RPMI8226 (cell line): ENCODE results near the gene ZBTB14.

ENCODE experiments used
- DNase-seq: peaks from one replicate; pipeline ENCODE4 v3.0.0-alpha.2; 2015

The ZBTB14 gene, protein sequence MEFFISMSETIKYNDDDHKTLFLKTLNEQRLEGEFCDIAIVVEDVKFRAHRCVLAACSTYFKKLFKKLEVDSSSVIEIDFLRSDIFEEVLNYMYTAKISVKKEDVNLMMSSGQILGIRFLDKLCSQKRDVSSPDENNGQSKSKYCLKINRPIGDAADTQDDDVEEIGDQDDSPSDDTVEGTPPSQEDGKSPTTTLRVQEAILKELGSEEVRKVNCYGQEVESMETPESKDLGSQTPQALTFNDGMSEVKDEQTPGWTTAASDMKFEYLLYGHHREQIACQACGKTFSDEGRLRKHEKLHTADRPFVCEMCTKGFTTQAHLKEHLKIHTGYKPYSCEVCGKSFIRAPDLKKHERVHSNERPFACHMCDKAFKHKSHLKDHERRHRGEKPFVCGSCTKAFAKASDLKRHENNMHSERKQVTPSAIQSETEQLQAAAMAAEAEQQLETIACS

DNA sequence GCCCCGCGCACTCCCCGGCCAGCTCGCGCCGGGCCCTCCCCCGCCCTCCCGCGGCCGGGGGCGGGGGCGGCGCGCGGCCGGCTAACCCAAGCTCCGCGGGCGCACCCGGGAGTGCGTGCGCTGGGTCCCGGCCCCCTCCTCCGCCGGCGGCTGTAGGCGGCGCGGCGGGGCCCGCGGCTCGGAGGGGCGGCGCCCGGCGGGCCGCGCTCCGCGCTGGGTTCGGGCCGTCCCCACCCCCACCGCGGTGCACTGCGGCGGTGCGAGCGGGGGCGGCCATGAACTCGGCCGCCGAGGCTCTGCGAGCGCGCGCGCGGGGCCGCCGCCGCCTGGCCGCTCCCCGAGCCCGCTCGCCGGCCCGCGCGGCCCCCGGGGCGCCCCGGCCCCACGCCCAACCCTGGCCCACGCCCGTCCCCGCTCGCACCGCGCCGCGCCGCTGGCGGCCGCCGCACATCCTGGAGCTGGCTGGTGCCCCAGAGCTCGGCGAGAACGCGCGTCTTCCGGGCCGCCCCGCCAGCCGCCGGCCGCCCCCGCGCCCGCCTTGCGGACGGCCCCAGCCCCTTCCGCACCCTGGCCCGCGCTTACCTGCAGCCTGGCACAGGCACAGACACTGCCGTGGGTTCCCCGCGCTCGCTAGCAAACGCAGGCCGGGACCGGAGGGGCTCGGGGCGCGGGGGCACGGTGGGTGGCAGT lies at the start of gene ZBTB14:
TSS of gene ZBTB14 (minus strand) at position 496 of the 690 bp plus-strand sequence. CDS start 2,480 bp downstream, outside the sequence.
- peak; percentile 74 for DNase-seq

DNA sequence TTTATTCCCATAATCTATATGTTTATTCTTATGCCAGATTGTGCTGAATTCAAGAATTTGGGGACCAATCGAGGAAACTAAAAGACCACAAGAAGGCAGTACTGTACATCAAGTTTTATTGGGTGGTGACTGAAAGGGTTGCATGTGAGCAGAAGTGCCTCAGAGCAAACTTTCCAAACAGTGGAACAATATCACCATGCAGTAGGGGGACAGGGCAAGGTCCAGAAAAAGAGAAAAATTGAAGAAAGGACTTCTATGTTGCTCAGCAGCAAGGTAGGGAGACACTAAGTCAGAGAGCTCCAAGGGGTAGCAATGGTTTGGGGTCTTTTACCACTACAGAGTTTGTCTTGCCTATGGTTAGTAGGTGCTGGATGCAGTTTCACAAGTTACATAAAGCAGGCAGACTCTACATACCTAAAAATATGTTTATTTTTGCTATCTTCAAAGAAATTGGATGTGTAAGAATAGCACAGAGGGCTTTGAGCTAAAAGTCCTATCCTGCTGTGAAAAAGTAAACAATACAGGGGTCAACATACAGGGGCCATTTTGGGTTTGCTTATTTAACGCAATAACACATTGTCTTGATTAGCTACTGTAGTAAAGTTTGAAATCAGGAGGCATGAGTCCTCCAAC lies 43.8 kb upstream of the ZBTB14 start:
- no peak for DNase-seq

DNA sequence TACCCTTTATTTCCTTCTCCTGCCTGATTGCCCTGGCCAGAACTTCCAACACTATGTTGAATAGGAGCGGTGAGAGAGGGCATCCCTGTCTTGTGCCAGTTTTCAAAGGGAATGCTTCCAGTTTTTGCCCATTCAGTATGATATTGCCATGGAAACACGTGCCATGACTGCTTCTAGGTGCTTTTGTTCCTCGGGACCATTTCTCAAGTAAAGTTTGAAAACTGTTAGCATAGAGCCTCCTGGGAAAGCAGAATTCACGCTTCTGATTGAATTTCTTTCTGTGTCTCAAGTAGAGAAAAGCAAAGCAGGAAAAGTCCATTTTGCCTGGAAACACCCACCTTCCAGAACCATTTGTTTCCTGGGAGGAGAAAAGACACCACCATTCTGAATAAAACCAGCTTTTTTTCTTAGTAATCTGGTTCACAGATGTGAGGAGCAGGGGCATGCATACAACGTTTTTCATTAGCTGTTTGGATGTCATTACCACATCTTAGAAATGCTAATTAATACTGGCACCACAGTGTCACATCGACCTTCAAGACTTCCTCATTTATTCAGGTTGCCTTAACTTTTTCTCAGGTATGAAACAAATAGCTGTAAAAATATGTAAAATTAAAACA lies 39.0 kb upstream of the ZBTB14 start:
- no peak for DNase-seq

DNA sequence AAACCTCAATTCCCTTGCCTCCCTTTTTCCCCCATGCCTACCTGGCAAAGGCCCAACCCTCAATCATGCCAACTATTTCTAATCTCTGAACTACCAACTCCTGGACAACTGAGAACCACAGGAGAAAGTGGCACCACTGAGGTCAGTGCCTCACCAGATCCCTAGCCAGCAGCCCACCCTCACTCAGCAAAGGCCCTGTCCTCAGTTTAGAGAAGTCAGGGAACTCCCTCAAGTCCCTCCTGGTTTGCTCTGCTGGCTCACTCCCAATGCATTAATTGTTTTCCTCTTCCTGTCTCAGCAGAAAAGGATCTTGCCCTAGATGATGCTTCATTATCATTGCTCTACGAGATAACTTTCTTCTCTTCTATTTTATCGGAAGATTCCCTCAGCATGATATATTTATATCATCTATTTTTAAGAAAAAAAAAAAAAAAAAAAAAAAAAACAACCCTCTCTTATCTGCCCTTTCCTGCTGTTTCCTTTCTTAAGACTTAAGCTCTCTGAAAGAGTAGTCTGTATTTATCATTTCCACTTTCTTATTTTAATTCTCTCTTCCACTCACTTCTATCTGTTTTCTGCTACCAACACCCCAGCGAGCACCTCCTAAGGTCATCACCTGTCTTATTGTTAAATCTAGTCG lies 22.7 kb upstream of the ZBTB14 start:
- DNase-seq, result no peak

DNA sequence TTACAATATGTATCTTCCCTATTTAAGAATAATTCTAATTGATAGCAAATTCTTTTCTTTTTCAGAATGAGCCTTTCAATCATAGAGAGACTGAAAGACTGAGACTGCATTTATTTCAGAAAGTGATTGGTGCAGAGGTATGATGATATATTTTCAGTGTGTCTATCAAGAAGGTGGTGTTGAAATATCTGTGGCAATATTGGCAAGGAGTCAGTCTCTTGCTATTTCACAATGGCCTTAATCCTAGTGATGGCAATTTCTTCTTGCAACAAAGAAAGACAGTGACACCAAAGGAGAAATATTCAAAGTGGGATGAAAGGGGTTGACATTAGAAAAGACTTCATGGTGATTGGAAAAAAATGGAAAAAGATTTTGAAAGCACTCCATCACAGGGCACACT lies 21.7 kb upstream of the ZBTB14 start:
- DNase-seq, result no peak

DNA sequence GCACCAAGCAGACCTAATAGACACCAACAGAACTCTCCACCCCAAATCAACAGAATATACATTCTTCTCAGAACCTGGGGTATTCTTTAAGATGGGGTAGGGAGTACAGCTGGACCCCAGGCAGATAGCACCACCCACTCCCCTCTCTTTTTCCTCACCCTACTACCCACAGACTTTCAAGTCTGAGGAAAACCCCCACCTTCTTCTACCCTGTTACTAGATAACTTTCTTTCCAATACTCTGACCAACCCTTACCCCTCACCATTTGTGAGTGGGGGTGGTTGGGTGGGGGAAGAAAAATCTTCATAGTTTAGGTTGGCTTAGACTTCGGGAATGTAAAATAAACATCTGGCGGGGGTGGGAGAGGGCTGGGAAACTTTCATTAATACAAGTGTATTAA lies 20.3 kb upstream of the ZBTB14 start:
- no peak for DNase-seq

DNA sequence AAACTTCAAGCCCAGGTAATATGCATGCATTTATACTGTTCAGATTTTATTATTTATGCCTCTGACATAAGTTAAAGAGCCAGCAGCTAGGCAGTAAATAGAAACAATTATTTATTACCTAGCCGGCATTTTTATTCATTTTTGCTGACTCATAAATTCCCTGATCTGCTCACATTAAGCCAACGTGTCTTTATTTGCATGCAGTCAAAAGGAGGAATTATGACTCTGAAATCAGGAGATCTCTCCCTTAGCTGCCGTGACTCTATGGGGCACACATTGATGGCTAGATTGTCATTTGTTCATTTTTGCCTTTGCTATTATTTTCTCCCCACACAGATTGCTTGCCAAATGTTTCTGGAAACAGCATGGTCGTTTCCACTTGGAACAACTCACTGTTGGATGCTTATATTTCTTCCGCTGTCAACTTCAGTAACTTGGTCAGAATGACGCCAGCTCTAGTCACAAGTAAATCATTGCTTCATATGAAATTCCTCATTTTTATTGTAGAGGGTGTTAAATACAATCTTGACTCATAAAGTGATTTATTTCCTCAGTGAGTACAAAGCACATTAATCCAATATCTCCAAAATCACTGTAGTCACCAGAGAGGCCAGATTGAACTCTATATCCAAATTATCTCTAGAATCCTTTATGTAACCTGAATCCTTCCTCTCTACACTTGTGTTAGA lies 15.9 kb upstream of the ZBTB14 start:
- DNase-seq, result no peak

DNA sequence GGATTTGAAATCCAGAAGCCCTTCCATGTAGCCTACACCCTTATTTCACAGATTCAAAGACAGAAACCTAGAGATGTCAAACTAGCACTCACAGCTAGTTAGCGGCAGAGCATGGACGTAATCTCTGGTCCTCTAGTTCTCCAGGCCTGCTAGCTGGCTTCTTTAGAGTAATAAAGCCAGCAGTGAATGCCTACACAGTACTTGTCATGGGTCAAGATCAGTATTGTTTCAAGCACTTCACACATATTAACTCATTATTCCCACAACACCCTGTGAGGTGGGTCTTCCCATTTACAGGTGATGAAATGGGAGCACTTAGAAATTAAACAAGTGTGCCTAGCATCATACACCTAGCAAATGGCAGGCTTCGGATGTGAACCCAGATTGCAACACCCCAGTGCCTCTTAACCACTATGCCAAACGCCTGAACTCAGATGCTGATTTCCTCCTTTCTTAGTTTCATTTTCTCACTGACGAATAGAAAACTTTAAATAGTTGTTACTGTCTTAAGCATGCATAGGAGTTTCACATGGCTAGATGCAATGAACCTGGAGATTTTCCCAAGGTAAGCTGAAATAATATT lies 14.5 kb upstream of the ZBTB14 start:
- DNase-seq, result peak; percentile 58

DNA sequence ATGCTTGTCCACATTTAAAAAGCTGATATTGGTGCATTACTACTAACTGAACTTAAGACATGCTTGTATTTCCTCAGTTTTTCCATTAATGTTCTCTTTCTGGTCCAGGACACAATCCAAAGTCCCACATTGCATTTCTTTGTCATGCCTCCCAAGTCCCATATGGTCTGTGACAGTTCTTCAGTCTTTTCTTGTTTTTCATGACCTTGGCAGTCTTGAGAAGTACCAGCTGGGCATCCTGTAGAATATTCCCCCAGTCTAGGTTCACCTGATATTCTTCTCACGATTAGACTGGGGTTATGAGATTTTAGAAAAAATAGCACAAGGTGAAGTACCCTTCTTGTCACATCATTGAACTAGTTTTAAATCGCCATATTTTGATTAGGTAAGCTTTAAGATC lies 10.3 kb upstream of the ZBTB14 start:
- DNase-seq, result no peak

DNA sequence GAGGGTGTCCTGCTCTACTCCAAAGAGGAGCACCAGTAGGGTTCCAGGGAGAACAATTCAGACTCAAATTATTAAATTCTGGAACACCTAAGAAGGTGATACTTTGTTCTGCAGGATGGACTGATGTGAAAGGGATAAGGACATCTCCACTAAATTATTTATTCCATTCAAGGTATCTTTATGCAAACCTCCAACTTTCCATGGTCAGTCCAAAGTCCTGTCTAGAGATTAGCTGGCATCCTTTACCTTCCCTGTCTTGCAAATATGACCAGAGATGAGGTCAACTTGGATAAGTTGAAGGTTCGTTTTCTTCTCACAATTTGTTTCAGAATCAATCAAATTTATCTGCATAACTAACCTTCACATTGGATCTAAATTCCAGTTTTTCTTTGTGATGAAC lies 8.7 kb upstream of the ZBTB14 start:
- no peak for DNase-seq

DNA sequence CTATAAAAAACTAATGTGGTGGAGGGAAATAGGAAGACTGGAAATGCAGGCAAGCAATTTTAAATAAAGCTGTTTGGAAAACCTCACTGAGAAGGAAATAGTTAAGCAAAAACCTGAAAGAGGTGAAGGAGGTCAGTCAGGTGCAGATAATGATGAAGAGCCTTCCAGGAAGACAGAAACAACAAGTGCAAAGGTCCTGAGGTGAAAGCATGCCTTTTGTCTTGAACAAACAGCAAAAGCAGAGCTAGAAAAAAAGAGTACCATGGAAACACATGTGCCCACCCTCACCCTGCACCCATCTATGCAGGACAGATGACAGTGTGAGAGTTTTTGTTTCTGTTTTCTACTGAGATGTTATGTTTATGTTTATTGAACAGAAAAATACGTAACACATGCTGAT lies 8.1 kb upstream of the ZBTB14 start:
- no peak for DNase-seq

DNA sequence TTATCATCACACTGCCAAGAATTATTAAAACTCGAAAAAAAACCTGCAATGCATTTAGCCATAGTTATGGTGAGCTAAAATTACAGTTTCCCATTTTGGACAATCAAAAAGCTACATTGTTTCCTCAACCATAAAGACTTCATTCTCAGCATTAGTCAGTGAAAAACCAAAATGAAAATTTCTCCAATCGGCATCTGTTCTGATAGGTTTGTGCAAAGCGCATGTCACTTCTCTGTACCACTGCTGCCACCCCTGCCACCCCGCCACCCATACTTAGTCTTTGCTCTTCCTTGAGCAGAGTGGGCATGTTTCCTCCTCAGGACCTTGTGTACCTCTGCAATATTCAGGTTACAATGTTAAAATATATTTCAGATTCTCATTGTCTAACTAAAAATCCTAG lies 7.1 kb upstream of the ZBTB14 start:
- no peak for DNase-seq

DNA sequence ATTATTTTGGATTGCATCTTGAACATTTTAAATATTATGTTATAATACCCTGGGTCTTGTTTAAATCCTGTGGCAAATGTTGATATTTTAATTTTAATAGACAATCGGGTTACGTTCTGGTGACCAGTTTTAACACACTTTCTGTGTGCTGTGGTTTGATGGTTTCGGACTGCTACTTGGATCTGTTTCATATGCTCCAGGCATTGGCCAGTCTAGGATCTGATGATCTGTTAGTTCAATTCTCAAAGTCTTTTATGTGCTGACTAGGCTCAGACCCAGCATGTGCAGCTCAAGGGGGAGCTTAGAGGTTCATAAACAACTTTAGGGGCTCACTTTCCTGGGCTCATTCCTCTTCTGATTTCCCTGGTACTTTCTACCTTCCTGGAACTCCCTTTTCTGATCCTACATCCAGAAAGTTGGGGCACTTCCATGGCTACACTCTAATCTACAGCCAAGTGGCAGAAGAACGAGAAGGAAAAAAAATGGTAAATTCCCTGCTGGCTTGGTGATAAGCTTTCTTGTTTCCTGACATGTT lies 5.0 kb upstream of the ZBTB14 start:
- no peak for DNase-seq

DNA sequence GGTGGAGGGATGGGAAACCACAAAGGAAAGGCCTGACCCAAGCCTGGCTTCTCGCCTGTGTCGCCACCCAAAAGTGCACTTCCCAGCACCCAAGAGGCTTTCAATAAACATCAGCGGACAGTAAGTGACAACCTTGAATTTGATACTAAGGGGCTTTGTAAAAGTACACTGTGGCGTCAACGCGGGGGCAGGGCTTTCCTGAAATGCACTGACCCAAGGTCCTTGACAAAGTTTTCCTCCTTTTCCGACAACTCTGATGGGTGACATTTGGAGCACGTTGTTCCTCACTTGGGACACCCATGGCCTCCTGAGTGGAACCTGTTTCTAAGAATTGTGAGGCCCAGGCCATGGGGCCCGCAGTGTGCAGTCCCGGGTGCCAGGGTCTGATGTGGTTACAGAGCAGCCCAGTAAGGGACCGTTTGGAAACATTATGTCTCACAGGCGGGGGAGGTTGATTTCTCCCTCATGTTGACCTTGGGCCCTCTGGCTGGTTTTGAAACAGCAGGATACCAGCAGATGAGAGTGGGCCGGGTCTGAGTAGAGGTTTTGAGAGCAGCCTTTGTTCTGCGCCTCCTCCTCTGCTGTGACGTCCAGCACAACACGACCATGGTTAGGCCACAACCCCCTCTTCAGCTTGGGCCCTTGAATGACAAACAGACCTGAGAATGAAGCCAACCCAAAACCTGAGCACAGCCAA lies 2.8 kb upstream of the ZBTB14 start:
- no peak for DNase-seq

DNA sequence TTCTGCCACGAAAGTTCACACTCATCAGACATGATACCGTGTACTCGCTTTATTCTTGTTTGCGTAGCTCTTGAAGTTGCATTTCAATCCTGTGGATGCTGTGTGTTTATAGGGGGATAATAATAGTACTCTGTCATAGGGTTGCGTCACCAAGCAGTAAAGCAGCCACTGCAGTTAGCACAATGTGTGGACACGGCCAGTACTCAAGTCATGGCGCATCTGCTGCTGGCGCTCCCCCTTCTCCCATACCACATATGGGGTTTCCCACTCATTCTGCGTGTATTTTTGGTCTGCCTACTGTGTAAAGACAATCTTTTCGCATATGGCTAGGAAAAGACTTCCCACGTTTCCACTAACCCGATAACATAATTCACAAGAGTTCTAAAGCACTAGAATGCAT lies 2.1 kb upstream of the ZBTB14 start:
- DNase-seq, result no peak

DNA sequence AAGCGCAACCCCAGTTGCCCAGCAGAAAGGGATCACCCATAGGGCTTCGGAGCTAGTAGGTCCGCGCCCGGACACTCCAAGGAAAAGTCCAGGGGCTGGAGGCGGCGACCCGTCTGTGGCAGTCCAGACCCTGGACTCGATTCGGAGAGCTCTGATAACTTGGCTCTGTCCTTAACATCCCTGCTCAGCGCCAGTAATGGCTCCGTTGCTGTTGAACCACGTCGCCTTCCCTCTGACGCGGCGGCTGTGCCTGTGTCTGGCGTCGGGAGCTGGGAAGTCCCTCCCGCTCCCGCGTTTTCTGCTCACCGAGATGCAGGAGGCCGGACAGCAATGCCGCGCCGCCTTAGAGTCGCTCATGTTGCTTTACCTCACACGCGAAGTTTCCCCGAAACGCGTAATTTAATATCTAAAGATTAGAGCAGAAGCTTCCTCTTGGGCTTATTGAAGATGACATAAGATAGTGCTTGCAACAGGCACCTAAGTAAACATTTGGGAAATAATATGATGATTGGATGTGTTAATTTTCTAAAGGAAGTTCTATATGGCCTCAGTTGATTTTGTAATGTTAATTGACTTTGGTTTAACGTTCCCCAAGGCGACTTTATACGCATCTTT lies 1.3 kb upstream of the ZBTB14 start:
- peak; percentile 69 for DNase-seq

DNA sequence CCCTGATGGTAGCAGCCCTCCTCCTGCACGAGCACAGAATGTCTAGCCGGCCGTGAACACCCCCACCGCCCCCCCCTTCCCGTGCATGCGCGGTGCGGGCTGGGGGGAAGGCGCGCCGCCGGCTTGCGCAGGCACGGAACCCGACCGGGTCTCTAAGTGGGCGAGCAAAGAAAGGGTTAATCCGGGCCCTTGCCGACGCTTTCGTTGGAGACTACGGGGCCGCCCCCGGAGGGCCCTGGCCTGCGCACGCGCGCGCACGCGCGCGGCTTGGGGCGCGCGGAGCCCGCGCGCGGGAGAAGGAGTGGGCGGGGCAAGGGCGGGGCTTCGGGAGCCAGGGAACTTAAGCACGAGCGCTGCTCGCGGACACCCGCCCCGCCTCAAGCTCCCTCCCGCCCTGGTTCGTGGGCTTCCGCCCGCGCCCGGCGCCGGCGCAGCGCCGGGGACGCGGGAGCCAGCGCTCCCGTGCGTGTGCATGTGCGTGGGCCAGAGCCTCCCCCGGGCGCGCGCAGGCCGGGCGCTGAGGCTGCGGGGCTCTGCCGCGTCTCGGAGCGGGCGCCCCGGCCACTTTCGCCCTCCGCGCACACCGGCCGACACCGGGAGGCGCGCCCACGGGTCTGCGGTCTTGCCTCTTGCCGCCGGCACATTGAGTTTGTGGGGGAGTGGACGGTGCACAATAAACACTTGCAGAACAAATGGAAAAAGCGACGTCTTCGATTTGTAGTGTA lies 617 bp upstream of the ZBTB14 start:
- DNase-seq, result peak; percentile 96

DNA sequence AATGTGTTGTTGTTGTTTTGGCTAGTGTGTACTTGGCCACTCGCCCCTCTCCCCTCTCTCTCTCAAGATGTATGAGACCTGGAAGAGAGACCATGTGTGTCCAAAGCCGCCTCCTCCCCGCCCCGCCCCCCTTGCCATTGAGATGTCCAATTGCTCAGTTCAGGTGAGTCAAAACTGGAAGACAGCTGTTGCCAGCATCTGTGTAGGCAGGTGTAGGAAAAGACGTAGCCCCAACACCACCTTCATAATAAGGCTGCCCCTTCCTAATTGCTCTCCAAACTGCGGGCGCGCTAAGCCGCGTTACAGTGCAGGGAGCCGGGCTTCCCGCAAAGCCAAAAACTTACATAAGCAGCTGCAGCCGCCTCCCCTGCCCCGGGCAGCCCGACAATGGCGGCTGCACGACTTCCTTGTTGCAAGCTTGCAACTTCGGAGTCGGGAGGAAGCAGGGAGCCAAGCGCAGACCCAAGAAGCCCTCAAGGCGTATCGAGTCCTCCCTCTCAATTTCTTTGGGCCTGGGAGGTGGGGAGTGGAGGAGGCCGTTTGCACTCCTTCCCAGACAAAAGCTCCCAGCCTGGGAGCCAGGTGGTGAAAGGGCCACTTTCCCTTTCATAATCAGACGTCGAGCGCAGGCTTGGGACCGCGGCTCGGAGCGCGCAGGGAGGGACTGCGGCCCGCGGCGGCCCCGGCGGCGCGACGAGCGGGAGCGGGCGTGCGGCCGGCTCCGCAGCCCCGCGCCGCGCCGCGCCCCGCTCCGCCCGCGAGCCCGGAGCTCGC lies 882 bp downstream of the ZBTB14 start:
- DNase-seq, result peak; percentile 85

DNA sequence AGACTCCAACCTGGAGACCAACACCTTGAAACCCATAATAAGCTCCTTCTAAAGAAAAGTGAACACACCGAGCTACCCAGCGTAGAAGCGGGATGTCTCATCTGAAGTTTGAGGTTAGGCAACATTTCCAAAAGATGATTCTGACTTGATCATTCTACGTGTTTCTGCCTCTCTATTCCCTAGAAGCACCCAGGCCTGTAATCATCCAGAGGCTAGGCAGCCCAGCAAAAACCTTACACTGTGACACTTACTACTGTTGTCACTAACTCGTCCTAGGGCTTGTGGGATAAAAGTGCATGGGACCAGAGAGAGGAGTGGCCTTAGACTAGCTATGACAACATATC lies 1.4 kb downstream of the ZBTB14 start:
- DNase-seq, result no peak
